ENCODE results near the gene SATB1.

- no peak for TF ChIP-seq CTCF (conservative IDR thresholded peaks at IDR 0.05)
- no peak for TF ChIP-seq EZH2 (IDR thresholded peaks at IDR 0.05; ENCODE audit: low read depth)
These were observed 17.9 kb upstream of the SATB1 start for GRCh38 chr3:18442756-18443664.

Measured in PC-9 (cell line).